HG03460 (cell line): ENCODE data around the gene LHX4.
"Not testable (repeated sequence)": the region's sequence is repeated elsewhere in the genome, so short reads cannot be mapped to it uniquely, and the experiment has no call there.

Experiments used
- ATAC-seq: cut with Tn5 transposase; IDR thresholded peaks from one replicate; pipeline ENCODE4 v1.9.1; 2021; ENCODE audit not compliant: unreplicated experiment

The LHX4 gene

GRCh38 chr1:180196436-180197003 lies 33.5 kb upstream of the LHX4 start:
- ATAC-seq = no peak

GRCh38 chr1:180197231-180197630 lies 32.8 kb upstream of the LHX4 start:
- ATAC-seq = no peak

- no peak for ATAC-seq
These were observed 31.9 kb upstream of the LHX4 start for GRCh38 chr1:180198196-180198595.

DNA sequence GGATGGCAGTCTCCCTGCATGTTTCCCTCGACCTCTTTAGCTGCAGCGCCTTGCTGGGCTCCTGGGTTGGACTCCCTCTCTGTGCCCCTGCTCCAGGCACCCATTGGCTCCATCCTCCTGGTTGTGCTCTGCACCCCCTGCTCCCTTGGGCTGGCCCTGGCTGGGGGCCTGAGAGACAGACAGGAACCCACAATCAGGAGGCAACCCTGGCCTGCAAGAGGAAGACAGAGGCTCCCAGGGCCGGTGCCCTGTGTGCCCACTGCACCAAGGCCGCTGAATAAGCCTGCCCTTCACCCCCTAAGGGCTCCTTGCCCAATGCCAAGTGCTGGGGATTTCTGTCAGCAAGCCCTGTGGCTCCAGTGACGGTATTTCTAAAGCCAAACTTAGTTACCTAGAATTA lies 31.5 kb upstream of the LHX4 start:
- no peak for ATAC-seq

DNA sequence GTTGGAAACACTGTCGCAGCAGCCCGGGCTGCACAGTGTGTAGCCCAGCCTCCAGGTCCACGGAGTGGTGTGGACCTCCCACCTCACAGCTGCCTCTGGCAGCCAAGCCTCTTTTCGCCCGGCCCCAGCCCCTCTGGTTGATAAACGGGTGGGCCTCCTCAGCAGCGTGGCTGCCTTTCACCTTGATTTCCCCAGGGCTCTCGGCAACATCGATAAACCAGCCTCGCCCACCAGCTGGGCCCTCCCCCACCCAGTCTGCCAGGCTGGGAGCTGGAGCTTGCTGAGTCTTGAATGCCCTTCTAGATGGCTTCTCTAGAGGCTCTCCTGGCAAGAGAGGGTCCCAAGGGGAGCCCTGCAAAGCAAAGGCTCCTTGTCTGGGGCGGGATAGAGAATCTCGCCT lies 31.0 kb upstream of the LHX4 start:
- no peak for ATAC-seq

- no peak for ATAC-seq
These were observed 28.4 kb upstream of the LHX4 start for GRCh38 chr1:180201451-180202200.

DNA sequence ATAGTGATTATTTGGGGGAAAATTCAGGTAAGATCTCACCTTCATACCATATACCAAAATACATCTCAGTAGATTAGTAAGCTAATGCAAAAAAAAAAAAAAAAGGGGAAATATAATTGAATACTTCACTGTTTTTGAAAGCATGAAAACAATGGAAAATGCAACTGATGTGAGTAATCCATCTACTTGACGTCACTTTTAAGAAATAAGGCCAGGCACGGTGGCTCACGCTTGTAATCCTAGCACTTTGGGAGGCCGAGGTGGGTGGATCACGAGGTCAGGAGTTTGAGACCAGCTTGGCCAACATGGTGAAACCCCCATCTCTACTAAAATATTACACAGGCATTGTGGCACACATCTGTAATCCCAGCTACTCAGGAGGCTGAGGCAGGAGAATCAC lies 27.5 kb upstream of the LHX4 start:
- not testable (repeated sequence) for ATAC-seq

DNA sequence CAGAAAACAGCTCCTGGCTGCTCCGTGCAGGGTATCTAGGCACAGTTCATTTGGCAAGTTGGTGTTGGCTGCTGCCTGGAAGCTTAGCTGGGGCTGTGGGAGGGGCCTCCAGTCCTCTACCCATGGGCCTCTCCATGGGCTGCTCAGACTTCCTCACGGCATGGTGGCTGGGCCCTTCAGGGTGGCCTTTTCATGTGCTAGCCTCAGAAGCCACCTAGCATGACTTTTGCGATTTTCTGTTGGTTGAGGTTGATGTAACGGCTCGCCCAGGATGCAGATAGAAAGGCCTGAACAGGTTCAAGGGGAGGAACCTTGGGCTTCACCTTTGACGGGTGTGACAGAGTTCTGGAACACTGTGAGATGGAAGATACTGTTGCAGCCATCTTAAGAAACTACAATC lies 25.8 kb upstream of the LHX4 start:
- no peak for ATAC-seq

DNA sequence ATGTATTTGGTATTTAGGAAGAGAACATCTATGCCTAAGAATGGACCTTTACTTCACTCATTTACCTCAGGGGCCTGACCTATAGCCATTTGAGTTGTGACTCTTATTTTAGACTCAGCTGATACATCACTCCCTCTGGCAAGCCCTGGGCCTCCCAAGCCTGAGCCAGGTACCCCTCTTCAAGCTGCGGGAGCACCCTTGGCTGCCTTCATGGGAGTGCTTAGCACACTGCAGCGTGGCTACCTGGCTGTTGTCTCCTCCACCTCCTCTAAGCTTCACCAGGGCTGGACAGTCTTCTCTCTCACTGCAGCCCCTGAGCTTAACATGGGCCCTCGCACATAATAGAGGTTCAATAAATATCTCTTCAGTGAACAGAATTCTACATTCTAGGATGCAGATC lies 23.5 kb upstream of the LHX4 start:
- no peak for ATAC-seq

DNA sequence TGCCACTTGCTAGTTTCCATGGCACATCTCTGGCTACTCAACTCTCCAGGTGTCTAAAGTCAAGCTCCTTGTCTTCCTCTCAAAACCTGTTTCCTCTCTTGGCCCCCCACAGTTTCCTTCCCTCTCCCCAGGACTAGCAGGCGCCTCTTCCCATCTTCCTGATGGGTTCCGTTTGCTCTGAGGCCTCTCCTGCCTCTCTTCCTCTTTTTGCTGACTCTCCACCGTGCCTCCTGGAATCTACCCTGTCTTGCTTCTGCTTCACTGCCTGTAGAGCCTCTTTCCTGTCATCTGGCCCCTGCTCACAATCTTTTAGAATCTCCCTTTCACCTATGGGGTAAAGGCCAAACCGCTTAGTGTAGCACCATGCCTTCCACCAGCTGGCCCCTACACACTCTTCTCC lies 21.8 kb upstream of the LHX4 start:
- no peak for ATAC-seq

GRCh38 chr1:180210008-180210620 lies 19.9 kb upstream of the LHX4 start:
- ATAC-seq = no peak

DNA sequence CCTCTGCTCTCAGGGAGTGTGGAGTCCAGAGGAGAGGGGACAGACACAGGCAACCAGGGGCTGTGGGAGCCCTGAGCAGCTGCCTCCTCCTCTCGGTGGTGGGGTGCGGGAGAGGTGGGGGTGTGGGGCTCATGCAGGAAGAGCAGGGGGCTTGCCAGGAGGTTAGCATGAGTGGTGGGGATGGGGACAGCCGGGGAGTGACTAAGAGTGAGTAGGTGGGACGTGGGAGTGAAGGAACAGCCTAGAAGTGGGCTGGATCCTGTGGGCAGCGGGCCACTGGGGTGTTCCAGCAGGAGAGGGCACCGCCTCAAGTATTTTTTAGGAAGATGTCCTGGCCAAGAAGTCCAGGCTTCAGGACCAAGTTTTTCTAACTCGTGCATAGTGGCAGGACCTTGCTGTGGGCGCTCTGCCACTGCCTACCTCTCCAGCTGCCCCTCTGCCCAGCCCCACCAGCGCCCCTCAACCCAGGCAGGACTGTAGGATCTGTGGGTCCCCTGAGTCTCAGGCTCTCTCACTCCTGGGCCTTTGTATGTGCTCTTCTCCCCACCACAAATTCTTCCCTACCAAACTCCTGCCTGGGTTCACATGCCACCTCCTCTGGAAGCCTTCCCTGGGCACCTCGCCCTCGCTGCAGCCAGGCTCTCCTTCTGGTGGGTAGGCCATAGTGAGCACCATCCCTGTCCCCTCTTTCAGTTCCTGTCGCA lies 18.8 kb upstream of the LHX4 start:
- no peak for ATAC-seq

- ATAC-seq = no peak
These were observed 18.2 kb upstream of the LHX4 start for GRCh38 chr1:180211860-180212229.

DNA sequence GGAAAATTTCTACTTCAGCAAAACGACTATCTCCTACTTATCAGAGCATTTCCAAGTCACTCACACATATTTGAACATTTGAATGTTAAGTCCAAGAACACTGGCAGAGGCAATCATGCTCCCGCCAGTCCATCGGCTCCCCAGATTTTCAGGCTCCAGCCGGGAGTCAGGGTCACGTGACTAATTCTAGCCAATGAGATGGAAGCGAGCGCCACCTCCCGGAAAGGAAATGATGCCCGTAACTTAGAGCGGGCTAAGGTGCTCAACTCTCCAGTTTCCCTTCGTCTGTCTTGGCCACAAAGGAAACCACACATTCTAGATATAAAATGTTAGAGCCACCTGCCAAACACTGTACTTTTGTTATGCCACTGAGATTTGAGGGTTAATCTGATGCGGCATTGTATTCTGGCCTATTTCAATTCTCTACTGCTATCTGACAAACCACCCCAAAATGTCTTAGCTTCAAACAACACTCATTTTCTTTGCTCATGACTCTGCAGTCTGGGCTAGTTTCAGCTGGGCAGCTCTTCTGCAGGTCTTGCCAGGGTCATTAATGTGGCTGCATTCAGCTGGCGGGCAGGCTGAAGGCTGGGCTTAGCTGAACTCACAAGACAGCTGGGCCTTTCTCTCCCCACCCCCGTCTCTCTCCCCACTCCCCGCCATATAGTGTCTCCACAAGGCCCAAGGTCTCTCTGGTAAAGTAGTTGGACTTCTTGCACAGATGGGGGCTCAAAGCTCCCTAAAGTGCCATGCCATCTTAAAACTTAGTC lies 16.5 kb upstream of the LHX4 start:
- ATAC-seq = no peak

DNA sequence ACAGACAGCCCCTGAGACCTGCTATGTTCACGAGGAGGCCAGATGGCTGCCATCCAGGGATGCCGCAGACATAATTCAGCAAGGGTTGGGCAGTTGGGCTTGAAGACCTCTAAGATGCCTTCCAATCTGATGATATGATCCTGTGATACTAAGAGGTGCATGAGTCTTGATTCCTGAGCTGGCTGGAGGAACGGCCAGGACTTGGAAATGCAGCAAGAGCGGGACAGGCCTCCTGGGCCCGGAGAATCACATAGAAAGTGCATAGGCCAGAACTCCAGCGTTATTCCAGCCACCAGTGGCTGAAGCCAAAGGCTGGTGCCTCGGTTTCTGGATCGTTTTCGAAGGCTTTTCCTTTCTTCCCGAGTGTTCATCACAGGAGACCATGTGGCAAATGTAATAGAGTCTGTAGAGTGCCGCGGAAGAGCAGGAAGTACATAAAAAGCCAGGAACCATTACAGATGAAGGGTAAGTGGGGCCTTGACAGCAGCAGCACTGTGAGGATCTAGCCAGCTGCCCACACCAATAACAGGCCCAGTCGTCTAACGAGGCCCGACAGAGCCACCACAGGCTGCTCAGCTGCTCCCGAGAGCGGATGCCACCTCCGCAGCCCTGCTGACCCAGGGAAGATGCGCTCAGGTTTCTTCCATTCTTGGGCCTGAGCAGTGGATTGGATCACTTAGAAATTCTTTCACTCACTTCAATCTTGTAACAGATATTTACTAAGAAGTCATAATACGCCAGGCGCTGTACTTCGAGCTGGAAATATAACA lies 14.0 kb upstream of the LHX4 start:
- no peak for ATAC-seq

- ATAC-seq = no peak
These were observed 13.1 kb upstream of the LHX4 start for GRCh38 chr1:180217006-180217405.

GRCh38 chr1:180218806-180219765 lies 11.0 kb upstream of the LHX4 start:
- ATAC-seq = no peak

DNA sequence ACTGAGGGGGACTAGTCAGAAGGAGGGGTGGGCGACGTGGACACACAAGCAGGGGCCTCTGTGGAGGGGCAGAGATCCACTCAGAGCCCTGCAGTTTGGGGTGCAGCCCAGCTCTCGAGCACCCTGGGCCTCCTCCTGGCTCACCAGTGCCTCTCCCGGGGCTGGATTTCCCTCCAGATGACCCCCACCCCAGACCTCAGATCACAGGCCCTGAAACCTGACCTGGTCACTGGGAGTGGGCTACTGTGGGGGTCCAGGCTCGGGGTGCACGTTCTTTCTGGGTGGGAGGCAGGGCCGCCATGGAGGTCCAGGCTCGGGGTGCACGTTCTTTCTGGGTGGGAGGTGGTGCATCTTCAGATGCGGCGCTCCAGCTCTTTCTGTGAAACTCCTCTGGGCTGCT lies 10.3 kb upstream of the LHX4 start:
- no peak for ATAC-seq

DNA sequence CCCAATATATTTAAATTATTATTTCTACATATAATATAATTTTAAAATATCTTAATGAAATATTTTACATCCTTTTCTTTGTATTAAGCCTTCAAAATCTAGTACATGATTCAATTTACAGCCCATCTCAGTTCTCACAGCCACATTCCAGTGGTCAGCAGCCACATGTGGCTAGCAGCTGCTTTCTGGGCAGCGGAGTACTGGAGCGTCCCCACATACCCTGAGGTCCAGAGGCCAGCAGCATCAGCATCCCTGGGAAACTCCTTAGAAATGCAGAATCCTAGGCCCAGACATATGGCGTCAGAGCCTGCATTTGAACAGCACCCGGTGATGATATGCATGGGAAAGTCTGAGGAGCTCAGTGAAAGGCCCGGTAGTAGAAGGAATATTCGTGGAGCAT lies 8.6 kb upstream of the LHX4 start:
- ATAC-seq = no peak
